Muscle of back (tissue), 11 donors: ENCODE data around the gene PHETA1. TPM values are rescaled to one million over a fixed set of nuclear protein-coding genes. Genes with fewer than 3 reads are reported as not detected.

Experiments
- DNase-seq, 3 donors: peaks; one replicate each; pipeline versions ENCODE4 v3.0.0 to v3.0.0-alpha.2; 2013
- polyA plus RNA-seq, 10 donors: library from polyadenylated mRNA; unstranded; fragments of 120-200 nt; gene quantifications; one replicate each; pipeline ENCODE4 v1.2.1, GENCODE V29; 2013; ENCODE audit not compliant: insufficient read length in 10 of 10

PHETA1 gene
- polyA plus RNA-seq, 10 donors: 5.1 to 9.1 (median 7.7) TPM

DNA sequence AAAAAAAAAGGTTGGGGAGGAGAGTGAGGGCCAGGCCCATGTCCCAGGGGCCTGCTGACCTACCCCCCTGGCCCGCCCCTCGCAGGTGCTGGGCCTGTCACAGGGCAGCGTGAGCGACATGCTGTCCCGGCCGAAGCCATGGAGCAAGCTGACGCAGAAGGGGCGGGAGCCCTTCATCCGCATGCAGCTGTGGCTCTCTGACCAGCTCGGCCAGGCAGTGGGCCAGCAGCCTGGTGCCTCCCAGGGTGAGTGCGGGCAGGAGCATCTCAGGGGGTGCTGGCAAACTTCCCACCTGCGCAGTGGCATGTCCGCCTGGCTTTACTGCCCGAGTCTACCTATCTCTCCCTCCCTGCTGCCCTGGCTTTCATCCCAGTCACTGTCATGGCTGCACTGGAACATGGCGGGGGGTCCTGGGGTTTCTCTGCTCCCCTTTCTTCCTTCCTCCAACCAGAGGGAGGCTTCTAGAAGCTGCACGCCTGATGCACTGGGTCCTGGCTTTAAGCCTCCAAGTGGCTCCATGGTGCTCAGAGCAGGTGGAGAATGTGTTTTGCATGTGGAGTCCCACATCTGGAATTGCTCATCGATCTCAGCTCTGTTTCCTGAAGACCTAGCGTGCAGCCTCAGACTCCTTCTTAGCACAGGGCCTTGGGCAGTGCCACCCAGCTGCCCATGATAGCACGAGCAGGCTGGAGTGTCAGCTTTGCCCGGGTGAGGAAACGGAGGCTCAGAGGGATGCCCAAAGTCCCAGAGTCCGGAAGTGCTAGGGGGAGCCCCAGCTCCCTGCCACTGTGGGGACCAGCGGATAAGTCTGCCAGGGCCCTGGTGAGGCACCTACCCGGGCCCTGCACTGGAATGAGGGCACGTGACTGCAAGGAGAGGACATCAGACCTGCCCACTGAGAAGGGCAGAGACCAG, 46.3 kb downstream of the PHETA1 start:
- DNase-seq: peak in 1 of 3 donors; percentile 10

GRCh38 chr12:111321317-111321716, 47.6 kb downstream of the PHETA1 start:
- no peak for DNase-seq

DNA sequence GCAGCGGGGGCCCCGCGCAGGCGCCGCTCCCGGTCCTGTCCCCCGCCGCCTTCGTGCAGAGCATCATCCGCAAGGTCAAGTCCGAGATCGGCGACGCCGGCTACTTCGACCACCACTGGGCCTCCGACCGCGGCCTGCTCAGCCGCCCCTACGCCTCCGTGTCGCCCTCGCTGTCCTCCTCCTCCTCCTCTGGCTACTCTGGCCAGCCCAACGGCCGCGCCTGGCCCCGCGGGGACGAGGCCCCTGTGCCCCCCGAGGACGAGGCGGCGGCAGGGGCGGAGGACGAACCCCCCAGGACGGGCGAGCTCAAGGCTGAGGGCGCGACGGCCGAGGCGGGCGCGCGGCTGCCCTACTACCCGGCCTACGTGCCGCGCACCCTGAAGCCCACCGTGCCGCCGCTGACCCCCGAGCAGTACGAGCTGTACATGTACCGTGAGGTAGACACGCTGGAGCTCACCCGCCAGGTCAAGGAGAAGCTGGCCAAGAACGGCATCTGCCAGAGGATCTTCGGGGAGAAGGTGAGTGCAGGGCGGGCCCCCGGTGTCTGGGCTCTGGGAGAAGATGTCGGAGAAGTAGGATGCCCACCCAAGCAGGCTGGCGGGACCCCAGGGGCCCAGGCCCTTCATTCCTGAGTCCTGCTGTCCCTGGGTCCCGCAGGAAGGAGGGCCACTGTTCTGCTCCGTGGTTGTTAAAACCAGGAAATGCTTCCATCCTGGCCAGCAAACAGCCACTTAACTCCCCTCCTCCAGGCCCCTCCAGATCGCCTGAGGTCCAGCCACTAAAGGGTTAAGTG, 48.4 kb downstream of the PHETA1 start:
- DNase-seq: no peak

- no peak for DNase-seq
Measured at GRCh38 chr12:111319600-111320257, 49.2 kb downstream of the PHETA1 start.

DNA sequence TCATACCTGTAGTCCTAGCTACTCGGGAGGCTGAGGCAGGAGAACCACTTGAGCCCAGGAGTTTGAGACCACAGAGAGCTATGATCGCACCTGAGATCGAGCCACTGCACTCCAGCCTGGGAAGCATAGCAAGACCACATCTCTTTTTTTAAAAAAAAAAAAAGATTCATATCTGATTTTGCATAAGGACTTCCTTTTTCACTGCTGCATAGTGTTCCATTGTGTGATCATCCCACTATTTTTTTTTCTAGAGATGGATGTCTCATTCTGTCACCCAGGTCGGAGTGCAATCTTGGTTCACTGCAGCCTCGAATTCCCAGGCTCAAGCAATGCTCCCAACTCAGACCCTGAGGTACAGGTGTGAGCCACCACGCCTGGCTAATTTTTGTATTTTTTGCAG, 50.4 kb downstream of the PHETA1 start:
- no peak for DNase-seq

- no peak for DNase-seq
Measured at GRCh38 chr12:111316671-111317070, 52.2 kb downstream of the PHETA1 start.

DNA sequence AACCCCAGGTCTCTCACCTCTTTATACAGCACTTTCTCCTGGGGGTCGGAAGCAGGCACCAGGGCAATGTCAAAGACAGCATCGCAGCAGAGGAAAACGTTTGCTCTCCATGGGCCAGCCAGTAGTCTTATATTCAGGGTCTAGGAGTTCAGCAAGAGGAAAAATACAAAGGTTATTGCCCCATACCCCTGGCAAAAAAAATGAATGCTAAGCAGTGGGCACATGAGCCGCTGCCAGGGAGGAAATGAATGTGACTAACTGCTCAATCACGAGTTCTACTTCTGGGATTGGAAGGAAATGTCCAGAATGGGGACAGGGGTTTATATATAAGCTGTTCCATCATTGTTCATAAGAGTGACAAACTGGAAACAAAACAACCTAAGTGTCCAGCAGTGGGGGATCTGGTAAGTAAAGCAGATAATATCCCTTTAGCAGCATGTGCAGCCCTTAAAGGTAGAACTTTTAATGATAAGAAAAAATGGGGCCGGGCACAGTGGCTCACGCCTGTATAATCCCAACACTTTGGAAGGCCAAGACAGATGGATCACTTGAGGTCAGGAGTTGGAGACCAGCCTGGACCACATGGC, 53.8 kb downstream of the PHETA1 start:
- peak in 1 of 3 donors; percentile 10 for DNase-seq

DNA sequence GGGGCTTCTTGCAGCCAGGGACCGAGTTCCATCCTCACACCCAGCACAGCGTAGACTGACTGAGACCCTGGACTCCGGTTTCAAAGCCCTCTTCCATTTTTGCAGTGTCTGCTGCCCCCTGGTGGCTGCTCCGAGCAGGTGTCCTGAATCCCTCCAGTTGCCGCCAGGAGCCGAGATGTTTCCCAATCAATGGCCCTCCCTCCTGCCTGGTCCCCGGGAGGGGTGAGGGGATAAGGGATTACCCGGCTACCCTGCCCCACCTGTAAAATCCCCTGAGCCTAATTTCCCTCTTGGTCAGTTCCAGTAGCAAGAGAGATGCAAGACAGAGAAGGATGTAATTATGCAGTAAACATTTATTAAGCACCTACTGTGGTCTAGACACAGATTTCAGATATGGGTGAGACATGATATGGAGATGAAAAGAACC, 55.0 kb downstream of the PHETA1 start:
- peak; percentile 52 to 86 (median 79) for DNase-seq

- DNase-seq: no peak
Measured at GRCh38 chr12:111312708-111313107, 56.2 kb downstream of the PHETA1 start.

DNA sequence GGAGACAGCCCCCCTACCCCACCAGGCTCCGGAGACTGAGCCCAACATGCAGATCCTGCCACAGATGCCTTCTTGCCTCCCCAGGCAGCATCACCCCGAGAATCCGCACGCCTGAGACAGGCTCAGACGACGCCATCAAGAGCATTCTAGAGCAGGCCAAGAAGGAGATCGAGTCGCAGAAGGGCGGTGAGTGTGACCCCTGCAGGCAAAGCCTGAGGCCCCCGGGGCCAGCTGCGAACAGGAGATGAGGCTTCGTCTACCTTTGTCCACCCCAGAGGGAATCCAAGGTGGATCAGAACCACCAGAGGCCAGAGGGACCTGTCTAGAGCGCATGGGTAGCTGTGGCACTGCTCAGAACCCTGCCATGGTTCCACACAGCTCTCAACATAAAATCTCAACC, 56.9 kb downstream of the PHETA1 start:
- no peak for DNase-seq

GRCh38 chr12:111311011-111311410, 57.9 kb downstream of the PHETA1 start:
- DNase-seq: no peak

Other genes starting within 250 kb of the PHETA1 start
- 10 to 100 TPM; 11.6 to 19.2 (median 15.3) TPM for gene SH2B3, start 36.8 kb upstream of the PHETA1 start, polyA plus RNA-seq
- 10 to 100 TPM; 36.9 to 66.1 (median 53.2) TPM for gene ATXN2, start 230.2 kb upstream of the PHETA1 start, polyA plus RNA-seq